Breast epithelium (tissue), 4 donors: ENCODE measurements around the gene PCSK5. TPM values are rescaled to one million over a fixed set of nuclear protein-coding genes. Genes with fewer than 3 reads are reported as not detected.

Source experiments
- DNase-seq, 2 donors: peaks; one replicate each; pipeline ENCODE4 v3.0.0-alpha.2; 2019; ENCODE audit warnings: low spot score in 2 of 2
- H3K27ac ChIP-seq, 2 donors: fragments of 200-600 bp; sonication (generic) in 1 of 2; one replicate each; pipeline ENCODE4 v1.5.1; 2016 to 2019; ENCODE audit warnings: mild to moderate bottlenecking in 1 of 2
- H3K27me3 ChIP-seq, 2 donors: fragments of 200-600 bp; sonication (generic) in 1 of 2; one replicate each; pipeline versions ENCODE4 v1.5.1 to v1.6.0; 2017 to 2019; ENCODE audit warnings: control low read depth in 1 of 2, mild to moderate bottlenecking in 1 of 2
- H3K36me3 ChIP-seq: fragments of 200-600 bp; one replicate; pipeline ENCODE4 v1.5.1; 2019
- H3K4me1 ChIP-seq, 2 donors: fragments of 200-600 bp; sonication (generic); one replicate each; pipeline ENCODE4 v1.5.1; 2016 to 2019; ENCODE audit warnings: control low read depth in 1 of 2
- H3K4me3 ChIP-seq, 3 donors: fragments of 200-600 bp; sonication (generic); 1 replicate in 2 of 3; 2 replicates in 1 of 3; pipeline ENCODE4 v1.5.1; 2016 to 2019; ENCODE audit warnings: mild to moderate bottlenecking in 3 of 3, moderate library complexity in 2 of 3
- H3K9me3 ChIP-seq, 2 donors: fragments of 200-600 bp; sonication (generic) in 1 of 2; one replicate each; pipeline ENCODE4 v1.5.1; 2016 to 2019; ENCODE audit warnings: control low read depth in 1 of 2
- POLR2A ChIP-seq: fragments of 450-650 bp; IDR thresholded peaks from one replicate; pipeline ENCODE4 v1.6.1; 2016; ENCODE audit warnings: antibody characterized with exemption, mild to moderate bottlenecking, moderate library complexity
- POLR2AphosphoS5 ChIP-seq, 3 donors: sonication (generic); formaldehyde crosslinking; IDR thresholded peaks; one replicate each; pipeline ENCODE4 v1.6.1; 2017; ENCODE audit warnings: antibody characterized with exemption in 3 of 3
- intact Hi-C: fragments of 100-400 bp; cut with DNase I; formaldehyde crosslinking; loops from one replicate; pipeline ENCODE4 v1.15.1; 2023; ENCODE audit warnings: low total_unique reads
- total RNA-seq, 3 donors: library from RNA; depleted of rRNA; stranded (reverse); fragments of >200 nt; gene quantifications; one replicate each; pipeline ENCODE4 v1.1.0, GENCODE V29; 2016
- TF ChIP-seq, protein P1 (sequence below), 3 donors: fragments of 450-650 bp; IDR thresholded peaks; one replicate each; pipeline ENCODE4 v1.5.1; 2016 to 2017; ENCODE audit warnings: antibody characterized with exemption in 3 of 3, mild to moderate bottlenecking in 3 of 3, moderate library complexity in 3 of 3

The PCSK5 gene
- total RNA-seq, 3 donors from 2014 or later: 12.7 to 21.0 (median 19.0) TPM

DNA sequence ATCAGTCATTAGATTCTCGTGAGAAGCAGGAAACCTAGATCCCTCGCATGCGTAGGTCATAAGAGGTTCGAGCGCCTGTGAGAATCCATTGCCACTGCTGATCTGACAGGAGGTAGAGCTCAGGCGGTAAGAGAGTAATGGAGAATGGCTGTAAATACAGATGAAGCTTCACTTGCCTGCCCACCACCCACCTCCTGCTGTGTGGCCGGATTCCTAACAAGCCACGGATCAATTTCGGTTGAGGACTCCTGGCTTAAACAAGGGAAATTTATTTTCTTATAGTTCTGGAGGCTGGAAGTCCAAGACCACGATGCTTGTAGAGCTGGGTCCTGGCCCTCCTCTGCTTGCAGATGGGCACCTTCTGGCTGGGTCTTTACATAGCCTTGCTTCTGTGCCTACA lies 200.4 kb downstream of the PCSK5 start:
- no peak for DNase-seq
- H3K36me3 ChIP-seq: no peaks in the 10 kb centered on the region
- no peak overlapping the region for H3K4me3 ChIP-seq
- H3K27me3 ChIP-seq: no peaks in the 10 kb centered on the region
- no peaks in the 10 kb centered on the region for H3K4me1 ChIP-seq
- no peak overlapping the region for H3K27ac ChIP-seq
- intact Hi-C loops: no loop called here
- TF ChIP-seq, protein P1, sequence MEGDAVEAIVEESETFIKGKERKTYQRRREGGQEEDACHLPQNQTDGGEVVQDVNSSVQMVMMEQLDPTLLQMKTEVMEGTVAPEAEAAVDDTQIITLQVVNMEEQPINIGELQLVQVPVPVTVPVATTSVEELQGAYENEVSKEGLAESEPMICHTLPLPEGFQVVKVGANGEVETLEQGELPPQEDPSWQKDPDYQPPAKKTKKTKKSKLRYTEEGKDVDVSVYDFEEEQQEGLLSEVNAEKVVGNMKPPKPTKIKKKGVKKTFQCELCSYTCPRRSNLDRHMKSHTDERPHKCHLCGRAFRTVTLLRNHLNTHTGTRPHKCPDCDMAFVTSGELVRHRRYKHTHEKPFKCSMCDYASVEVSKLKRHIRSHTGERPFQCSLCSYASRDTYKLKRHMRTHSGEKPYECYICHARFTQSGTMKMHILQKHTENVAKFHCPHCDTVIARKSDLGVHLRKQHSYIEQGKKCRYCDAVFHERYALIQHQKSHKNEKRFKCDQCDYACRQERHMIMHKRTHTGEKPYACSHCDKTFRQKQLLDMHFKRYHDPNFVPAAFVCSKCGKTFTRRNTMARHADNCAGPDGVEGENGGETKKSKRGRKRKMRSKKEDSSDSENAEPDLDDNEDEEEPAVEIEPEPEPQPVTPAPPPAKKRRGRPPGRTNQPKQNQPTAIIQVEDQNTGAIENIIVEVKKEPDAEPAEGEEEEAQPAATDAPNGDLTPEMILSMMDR (IDR thresholded peaks at IDR 0.05): no peak
- no peak for TF ChIP-seq POLR2A
- TF ChIP-seq POLR2AphosphoS5 (IDR thresholded peaks at IDR 0.05): no peak
- H3K9me3 ChIP-seq: no peaks in the 10 kb centered on the region

DNA sequence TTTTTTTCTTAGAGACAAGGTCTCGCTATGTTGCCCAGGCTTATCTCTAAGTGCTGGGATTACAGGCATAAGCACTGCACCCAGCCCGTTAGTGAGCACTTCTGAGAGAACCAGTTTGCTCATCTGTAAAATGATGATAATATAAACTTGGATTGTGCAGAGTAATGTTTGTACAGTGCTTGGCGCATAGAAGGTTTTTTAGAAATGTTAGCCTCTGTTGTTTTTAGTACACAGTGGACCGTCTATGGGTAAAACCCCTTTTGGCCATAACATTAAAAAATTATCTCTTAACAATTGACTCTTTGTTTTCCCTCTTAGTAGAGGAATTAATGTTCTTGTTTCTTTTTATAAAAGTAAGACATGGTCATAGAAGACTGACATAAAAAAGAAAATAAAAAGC lies 202.1 kb downstream of the PCSK5 start:
- H3K27ac ChIP-seq: no peak overlapping the region
- intact Hi-C loops: no loop called here
- H3K27me3 ChIP-seq: no peaks in the 10 kb centered on the region
- TF ChIP-seq, protein P1 (IDR thresholded peaks at IDR 0.05): no peak
- TF ChIP-seq POLR2A: no peak
- no peak for TF ChIP-seq POLR2AphosphoS5 (IDR thresholded peaks at IDR 0.05)
- no peak overlapping the region for H3K4me3 ChIP-seq
- H3K4me1 ChIP-seq: no peaks in the 10 kb centered on the region
- H3K36me3 ChIP-seq: no peaks in the 10 kb centered on the region
- no peak for DNase-seq
- H3K9me3 ChIP-seq: no peaks in the 10 kb centered on the region

DNA sequence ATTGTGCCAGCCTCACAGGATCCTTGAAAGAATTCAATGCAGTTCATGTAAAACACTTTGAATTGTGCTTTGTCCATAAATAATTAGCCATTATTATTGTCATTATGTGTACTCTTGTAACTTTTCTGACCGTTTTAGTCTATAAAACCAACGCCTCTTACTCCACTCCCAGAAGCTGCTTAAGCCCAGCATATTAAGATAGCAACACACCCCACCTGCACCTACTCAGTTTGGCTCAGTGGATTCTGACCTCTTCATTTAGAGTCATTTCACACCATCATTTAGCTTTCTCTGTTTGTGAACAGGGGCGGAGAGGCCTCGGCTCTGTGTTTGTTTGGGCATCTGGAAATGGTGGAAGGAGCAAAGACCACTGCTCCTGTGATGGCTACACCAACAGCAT lies 205.1 kb downstream of the PCSK5 start:
- H3K4me3 ChIP-seq: no peak overlapping the region
- H3K27me3 ChIP-seq: no peaks in the 10 kb centered on the region
- H3K4me1 ChIP-seq: no peaks in the 10 kb centered on the region
- TF ChIP-seq POLR2A (no peak), POLR2AphosphoS5 (IDR thresholded peaks at IDR 0.05) (no peak)
- TF ChIP-seq, protein P1 (IDR thresholded peaks at IDR 0.05): no peak
- DNase-seq: no peak
- no peaks in the 10 kb centered on the region for H3K9me3 ChIP-seq
- H3K36me3 ChIP-seq: no peaks in the 10 kb centered on the region
- no peak overlapping the region for H3K27ac ChIP-seq
- intact Hi-C loops: no loop called here

DNA sequence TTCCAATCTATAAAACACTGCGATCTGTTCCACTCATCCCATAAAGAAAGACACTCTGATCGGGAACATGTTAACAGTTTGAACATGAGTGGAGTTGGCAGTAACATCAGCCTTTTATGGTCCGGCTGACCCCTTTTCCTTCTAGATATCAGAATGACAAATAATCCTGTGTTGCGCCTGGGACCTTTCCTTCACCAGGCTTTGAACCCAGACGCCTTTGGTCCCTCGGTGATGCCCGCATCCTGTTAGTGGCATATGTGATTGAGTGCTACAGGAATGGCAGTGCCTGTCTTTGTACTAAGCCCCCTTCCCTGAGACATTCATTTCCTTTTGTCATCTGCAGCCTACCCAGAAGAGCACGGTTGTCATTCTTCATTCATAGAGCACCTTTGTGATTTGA lies 209.0 kb downstream of the PCSK5 start:
- Histone ChIP-seq H3K4me3 (no peak overlapping the region), H3K27me3 (no peaks in the 10 kb centered on the region), H3K9me3 (no peaks in the 10 kb centered on the region), H3K4me1 (no peaks in the 10 kb centered on the region), H3K27ac (no peak overlapping the region), H3K36me3 (no peaks in the 10 kb centered on the region)
- no peak for DNase-seq
- no peak for TF ChIP-seq POLR2AphosphoS5 (IDR thresholded peaks at IDR 0.05)
- TF ChIP-seq, protein P1 (IDR thresholded peaks at IDR 0.05): no peak
- intact Hi-C loops: no loop called here

DNA sequence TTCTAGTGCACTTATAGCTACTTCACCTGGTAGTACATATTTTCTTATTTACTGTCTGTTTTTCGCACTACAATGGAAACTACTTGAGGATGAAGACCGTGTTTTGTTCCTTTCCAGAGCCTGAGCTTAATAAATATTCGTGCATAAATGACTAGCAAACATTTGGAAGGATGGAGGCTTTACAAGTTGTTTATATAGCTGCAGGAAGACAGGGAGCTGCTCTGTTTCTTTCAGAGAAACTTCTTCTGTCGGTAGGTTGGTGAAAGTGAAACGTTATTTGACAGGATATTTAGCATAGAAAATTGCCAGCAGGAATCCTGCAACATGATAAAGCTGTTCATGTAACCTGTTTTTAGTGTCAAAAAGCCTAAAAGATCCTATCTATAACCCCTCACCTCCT lies 210.6 kb downstream of the PCSK5 start:
- Histone ChIP-seq H3K27me3 (no peaks in the 10 kb centered on the region), H3K36me3 (no peaks in the 10 kb centered on the region), H3K27ac (no peak overlapping the region)

More for the DNA sequence above, 210.6 kb downstream of the PCSK5 start:
- TF ChIP-seq POLR2AphosphoS5 (IDR thresholded peaks at IDR 0.05): no peak
- TF ChIP-seq, protein P1 (IDR thresholded peaks at IDR 0.05): no peak
- no peak for TF ChIP-seq POLR2A
- no peak for DNase-seq
- Histone ChIP-seq H3K4me1 (no peaks in the 10 kb centered on the region), H3K4me3 (no peak overlapping the region), H3K9me3 (no peaks in the 10 kb centered on the region)
- intact Hi-C loops: no loop called here
